Neural cell (in vitro differentiated cells): Measurements from ENCODE around the gene TTF1. TPM values are rescaled to one million over a fixed set of nuclear protein-coding genes. Genes with fewer than 3 reads are reported as not detected.

Source experiments
- H2AFZ ChIP-seq: fragments of 200-600, 300-800 bp; sonication (generic), shearing (Covaris generic); 2 replicates; pipeline ENCODE4 v1.6.0; 2014; ENCODE audit warnings: low read depth, mild to moderate bottlenecking, antibody characterized with exemption, low read length, moderate library complexity
- H3F3A ChIP-seq: fragments of 200-600 bp; shearing (Covaris generic); 2 replicates; pipeline ENCODE4 v1.6.1; 2016; ENCODE audit warnings: mild to moderate bottlenecking, moderate library complexity, mixed read lengths, antibody characterized with exemption, low read length; ENCODE audit not compliant: insufficient read depth, poor library complexity, severe bottlenecking
- H3K27ac ChIP-seq: fragments of 200-600, 300-800 bp; sonication (generic), shearing (Covaris generic); 2 replicates; pipeline ENCODE4 v1.5.1; 2014; ENCODE audit warnings: mild to moderate bottlenecking, low read length, moderate library complexity
- H3K27me3 ChIP-seq: fragments of 300-800, 200-600 bp; sonication (generic), shearing (Covaris generic); 2 replicates; pipeline ENCODE4 v1.6.0; 2014; ENCODE audit warnings: mild to moderate bottlenecking, low read depth, low read length, moderate library complexity; ENCODE audit not compliant: insufficient read depth
- H3K36me3 ChIP-seq: fragments of 300-800, 200-600 bp; sonication (generic), shearing (Covaris generic); 2 replicates; pipeline ENCODE4 v1.5.1; 2014; ENCODE audit warnings: mild to moderate bottlenecking, antibody characterized with exemption, low read length, moderate library complexity; ENCODE audit not compliant: insufficient read depth
- H3K4me2 ChIP-seq: fragments of 300-800, 200-600 bp; sonication (generic), shearing (Covaris generic); 2 replicates; pipeline ENCODE4 v1.6.0; 2014; ENCODE audit warnings: mild to moderate bottlenecking, low read length
- H3K4me3 ChIP-seq: fragments of 300-800, 200-600 bp; sonication (generic), shearing (Covaris generic); 2 replicates; pipeline ENCODE4 v1.5.1; 2014; ENCODE audit warnings: mild to moderate bottlenecking, low read length, moderate library complexity
- H3K79me2 ChIP-seq: fragments of 200-600 bp; shearing (Covaris generic); replicated peaks from 2 replicates; pipeline ENCODE4 v1.6.0; 2014; ENCODE audit warnings: mild to moderate bottlenecking, low read length, moderate library complexity; ENCODE audit not compliant: insufficient read depth
- H3K9ac ChIP-seq: fragments of 300-800, 200-600 bp; sonication (generic), shearing (Covaris generic); 2 replicates; pipeline ENCODE4 v1.6.1; 2016; ENCODE audit warnings: mild to moderate bottlenecking, low read length, mixed read lengths
- H3K9me2 ChIP-seq: fragments of 200-600 bp; shearing (Covaris generic); 2 replicates; pipeline ENCODE4 v1.6.1; 2016; ENCODE audit warnings: mild to moderate bottlenecking, low read length, mixed read lengths; ENCODE audit not compliant: insufficient read depth
- H3K9me3 ChIP-seq: fragments of 200-600, 300-800 bp; sonication (generic), shearing (Covaris generic); 2 replicates; pipeline ENCODE4 v1.6.1; 2016; ENCODE audit warnings: mild to moderate bottlenecking, mixed run types, low read length, moderate library complexity, mixed read lengths
- H4K20me1 ChIP-seq: fragments of 200-600 bp; shearing (Covaris generic); 2 replicates; pipeline ENCODE4 v1.6.1; 2016; ENCODE audit warnings: mild to moderate bottlenecking, mixed run types; ENCODE audit not compliant: insufficient read depth
- EP300 ChIP-seq: fragments of 450-650 bp; conservative IDR thresholded peaks from 2 replicates; pipeline ENCODE4 v1.6.1; 2014; ENCODE audit warnings: antibody characterized with exemption, mild to moderate bottlenecking, moderate library complexity; ENCODE audit not compliant: poor library complexity, severe bottlenecking
- EZH2 ChIP-seq: fragments of 200-600, 300-800 bp; shearing (Covaris generic), sonication (generic); IDR thresholded peaks from 2 replicates; pipeline ENCODE4 v1.6.1; 2014; ENCODE audit warnings: antibody characterized with exemption, low read length, borderline replicate concordance, mild to moderate bottlenecking; ENCODE audit not compliant: insufficient read depth, poor library complexity, severe bottlenecking
- MXI1 ChIP-seq: fragments of 450-650 bp; conservative IDR thresholded peaks from 2 replicates; pipeline ENCODE4 v1.6.1; 2014; ENCODE audit warnings: antibody characterized with exemption, mild to moderate bottlenecking; ENCODE audit not compliant: poor library complexity, severe bottlenecking
- POLR2AphosphoS5 ChIP-seq: IDR thresholded peaks from 2 replicates; pipeline ENCODE4 v1.6.1; 2012
- RAD21 ChIP-seq: fragments of 450-650 bp; conservative IDR thresholded peaks from 2 replicates; pipeline ENCODE4 v1.6.1; 2014; ENCODE audit warnings: antibody characterized with exemption, mild to moderate bottlenecking, moderate library complexity
- REST ChIP-seq: IDR thresholded peaks from 2 replicates; pipeline ENCODE4 v1.6.1; 2012; ENCODE audit warnings: borderline replicate concordance
- SMC3 ChIP-seq: fragments of 450-650 bp; conservative IDR thresholded peaks from 2 replicates; pipeline ENCODE4 v1.6.1; 2014; ENCODE audit warnings: antibody characterized with exemption, mild to moderate bottlenecking, moderate library complexity; ENCODE audit not compliant: poor library complexity
- TAF1 ChIP-seq: IDR thresholded peaks from 2 replicates; pipeline ENCODE4 v1.6.1; 2012; ENCODE audit warnings: low read depth
- polyA plus RNA-seq: library from polyadenylated mRNA; depleted of rRNA; stranded (reverse); fragments of >200 nt; gene quantifications from 2 replicates; pipeline ENCODE4 v1.2.3, GENCODE V29; 2014
- TF ChIP-seq, protein P1 (sequence below): fragments of 450-650 bp; IDR thresholded peaks from 2 replicates; pipeline ENCODE4 v1.5.1; 2014; ENCODE audit warnings: antibody characterized with exemption, mild to moderate bottlenecking, moderate library complexity; ENCODE audit not compliant: poor library complexity, severe bottlenecking

TTF1 gene
- polyA plus RNA-seq, 1 donor from 2014 or later, result 27.1 TPM

DNA sequence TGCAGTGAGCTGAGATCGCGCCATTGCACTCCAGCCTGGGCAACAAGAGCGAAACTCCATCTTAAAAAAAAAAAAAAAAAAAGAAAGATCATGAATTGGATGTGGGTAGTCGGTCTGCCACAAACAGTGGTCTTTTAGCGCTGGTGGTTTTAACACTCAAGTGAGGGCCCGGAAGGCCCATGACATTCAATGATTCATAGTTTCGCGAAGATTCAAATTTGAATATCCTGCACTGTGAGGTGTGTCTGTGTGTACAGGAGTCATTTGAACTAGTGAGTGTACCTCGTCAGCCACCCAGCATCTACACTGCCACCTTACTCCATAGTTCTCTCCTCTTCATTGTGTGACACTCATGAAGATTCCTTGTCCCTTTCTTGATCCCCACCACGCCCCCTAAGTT, 44.6 kb upstream of the TTF1 start:
- Histone ChIP-seq H3K4me3 (no peak overlapping the region), H3K9me2 (no peaks in the 10 kb centered on the region), H4K20me1 (no peaks in the 10 kb centered on the region), H3K4me2 (no peak overlapping the region), H3K27ac (no peak overlapping the region), H3K9ac (no peak overlapping the region), H3K9me3 (no peaks in the 10 kb centered on the region), H2AFZ (no peak overlapping the region), H3K79me2 (no peaks in the 10 kb centered on the region), H3K36me3 (no peaks in the 10 kb centered on the region), H3K27me3 (no peaks in the 10 kb centered on the region), H3F3A (no peaks in the 10 kb centered on the region)
- no peak for TF ChIP-seq EZH2
- no peak for TF ChIP-seq MXI1
- no peak for TF ChIP-seq SMC3
- TF ChIP-seq, protein P1, sequence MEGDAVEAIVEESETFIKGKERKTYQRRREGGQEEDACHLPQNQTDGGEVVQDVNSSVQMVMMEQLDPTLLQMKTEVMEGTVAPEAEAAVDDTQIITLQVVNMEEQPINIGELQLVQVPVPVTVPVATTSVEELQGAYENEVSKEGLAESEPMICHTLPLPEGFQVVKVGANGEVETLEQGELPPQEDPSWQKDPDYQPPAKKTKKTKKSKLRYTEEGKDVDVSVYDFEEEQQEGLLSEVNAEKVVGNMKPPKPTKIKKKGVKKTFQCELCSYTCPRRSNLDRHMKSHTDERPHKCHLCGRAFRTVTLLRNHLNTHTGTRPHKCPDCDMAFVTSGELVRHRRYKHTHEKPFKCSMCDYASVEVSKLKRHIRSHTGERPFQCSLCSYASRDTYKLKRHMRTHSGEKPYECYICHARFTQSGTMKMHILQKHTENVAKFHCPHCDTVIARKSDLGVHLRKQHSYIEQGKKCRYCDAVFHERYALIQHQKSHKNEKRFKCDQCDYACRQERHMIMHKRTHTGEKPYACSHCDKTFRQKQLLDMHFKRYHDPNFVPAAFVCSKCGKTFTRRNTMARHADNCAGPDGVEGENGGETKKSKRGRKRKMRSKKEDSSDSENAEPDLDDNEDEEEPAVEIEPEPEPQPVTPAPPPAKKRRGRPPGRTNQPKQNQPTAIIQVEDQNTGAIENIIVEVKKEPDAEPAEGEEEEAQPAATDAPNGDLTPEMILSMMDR, result no peak
- TF ChIP-seq POLR2AphosphoS5, result no peak
- TF ChIP-seq RAD21, result no peak
- TF ChIP-seq EP300, result no peak
- TF ChIP-seq REST, result no peak
- TF ChIP-seq TAF1, result no peak

DNA sequence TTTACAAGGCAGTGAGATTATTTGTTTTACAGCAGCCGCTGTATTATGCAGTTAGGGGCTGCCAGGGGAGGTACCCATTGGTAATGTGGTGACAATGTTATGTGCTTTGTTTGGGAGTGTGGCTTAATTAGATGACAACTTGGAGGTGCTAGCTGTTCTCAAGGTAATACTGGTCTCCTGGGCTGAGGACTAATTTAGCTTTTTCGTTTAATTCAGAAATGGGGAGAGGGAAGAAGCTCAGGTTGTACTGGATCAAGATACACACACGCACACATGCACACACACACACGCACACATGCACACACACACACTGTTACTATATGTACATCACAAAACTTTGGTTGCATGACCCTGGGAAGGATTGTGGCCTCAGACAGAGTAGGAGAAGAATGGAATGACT, 41.3 kb upstream of the TTF1 start:
- Histone ChIP-seq H3K9me3 (no peaks in the 10 kb centered on the region), H3K4me3 (no peak overlapping the region), H3K27me3 (no peaks in the 10 kb centered on the region), H2AFZ (no peak overlapping the region), H3K9me2 (no peaks in the 10 kb centered on the region), H3K27ac (no peak overlapping the region), H3K79me2 (no peaks in the 10 kb centered on the region), H3K9ac (no peak overlapping the region), H3K4me2 (no peak overlapping the region), H3K36me3 (no peaks in the 10 kb centered on the region), H3F3A (no peaks in the 10 kb centered on the region), H4K20me1 (no peaks in the 10 kb centered on the region)
- no peak for TF ChIP-seq MXI1

DNA sequence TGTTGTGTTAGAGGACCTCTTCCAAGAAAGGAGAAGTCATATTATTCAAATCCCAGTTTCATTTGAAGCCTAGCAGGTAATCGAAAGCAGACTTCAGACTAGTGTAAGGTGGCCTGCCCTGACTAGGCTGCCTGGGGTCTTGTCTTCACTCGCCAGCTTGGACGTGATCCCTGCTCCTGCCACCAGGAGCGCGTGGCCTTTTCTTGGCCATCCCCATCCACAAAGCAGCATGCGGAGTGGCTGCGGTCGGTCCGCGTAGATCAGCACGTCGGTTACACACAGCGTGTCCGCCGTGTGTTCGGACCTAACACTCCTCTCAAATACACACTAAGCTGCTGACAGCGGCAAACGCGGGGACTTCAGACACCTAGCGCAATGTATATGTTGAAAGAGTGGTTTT, 40.7 kb upstream of the TTF1 start:
- H3K36me3 ChIP-seq, result no peaks in the 10 kb centered on the region
- H3K27me3 ChIP-seq, result no peaks in the 10 kb centered on the region
- H3K9me3 ChIP-seq, result no peaks in the 10 kb centered on the region
- TF ChIP-seq RAD21, result no peak
- TF ChIP-seq POLR2AphosphoS5, result no peak
- no peak for TF ChIP-seq EZH2
- TF ChIP-seq SMC3, result no peak
- no peak for TF ChIP-seq EP300
- TF ChIP-seq TAF1, result no peak
- TF ChIP-seq MXI1, result no peak
- TF ChIP-seq, protein P1, result no peak
- no peak for TF ChIP-seq REST
- no peaks in the 10 kb centered on the region for H3F3A ChIP-seq
- H2AFZ ChIP-seq, result no peak overlapping the region
- no peaks in the 10 kb centered on the region for H4K20me1 ChIP-seq
- no peaks in the 10 kb centered on the region for H3K9me2 ChIP-seq
- no peak overlapping the region for H3K27ac ChIP-seq
- H3K9ac ChIP-seq, result no peak overlapping the region
- no peak overlapping the region for H3K4me3 ChIP-seq
- H3K79me2 ChIP-seq, result no peaks in the 10 kb centered on the region
- no peak overlapping the region for H3K4me2 ChIP-seq
